SHP77 treated with DMSO at 0.1 percent for 48 hours (cell line): Measurements from ENCODE around the gene TPK1.
A peak's percentile ranks its signal among the peaks of the same experiment; 100 is the strongest.
"Not testable (repeated sequence)": the region's sequence is repeated elsewhere in the genome, so short reads cannot be mapped to it uniquely, and the experiment has no call there.

Experiments
- DNase-seq: peaks from one replicate; lab custom pipeline; 2025; lab: John Stamatoyannopoulos, UW

Gene TPK1

DNA sequence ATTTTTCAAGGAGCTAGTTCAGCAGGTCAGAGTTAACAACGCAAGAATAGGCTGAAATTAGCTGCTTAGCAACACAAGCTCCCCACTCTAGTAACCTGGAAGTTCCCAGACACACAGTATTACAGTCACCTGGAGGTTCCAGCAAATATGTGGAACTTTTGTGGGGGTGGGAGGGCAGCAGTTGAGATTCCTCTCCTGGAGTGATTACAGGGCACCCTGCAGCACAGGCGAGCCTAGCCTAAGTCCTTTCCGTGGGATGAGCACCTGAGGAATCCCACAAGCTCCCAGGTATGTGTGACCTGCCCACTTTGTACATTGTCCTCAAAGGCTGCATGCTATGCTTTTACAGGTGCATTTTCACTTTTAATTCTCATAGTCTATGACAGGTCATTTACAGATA lies 13.6 kb downstream of the TPK1 start:
- DNase-seq = no peak

DNA sequence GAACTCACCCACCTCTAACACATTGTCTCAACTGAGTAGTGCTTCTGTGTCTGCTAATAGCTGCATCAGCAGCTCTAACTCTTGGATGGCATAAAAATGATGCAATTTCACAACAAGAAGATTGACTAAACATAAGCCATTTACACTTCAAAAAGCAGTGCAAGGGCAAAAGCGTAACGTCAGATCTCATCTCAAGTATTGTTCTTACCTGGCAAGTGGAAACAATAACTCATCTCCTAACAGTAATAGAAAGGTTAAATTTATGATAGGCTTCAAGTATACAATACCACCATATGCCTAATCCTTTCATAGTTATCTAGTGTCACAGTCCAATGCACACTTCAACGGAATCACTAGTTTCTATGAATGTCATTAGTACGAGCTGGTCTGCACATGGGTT lies 14.8 kb downstream of the TPK1 start:
- peak; percentile 21 for DNase-seq

- no peak for DNase-seq
These were observed 15.3 kb downstream of the TPK1 start for GRCh38 chr7:144820552-144820951.

DNA sequence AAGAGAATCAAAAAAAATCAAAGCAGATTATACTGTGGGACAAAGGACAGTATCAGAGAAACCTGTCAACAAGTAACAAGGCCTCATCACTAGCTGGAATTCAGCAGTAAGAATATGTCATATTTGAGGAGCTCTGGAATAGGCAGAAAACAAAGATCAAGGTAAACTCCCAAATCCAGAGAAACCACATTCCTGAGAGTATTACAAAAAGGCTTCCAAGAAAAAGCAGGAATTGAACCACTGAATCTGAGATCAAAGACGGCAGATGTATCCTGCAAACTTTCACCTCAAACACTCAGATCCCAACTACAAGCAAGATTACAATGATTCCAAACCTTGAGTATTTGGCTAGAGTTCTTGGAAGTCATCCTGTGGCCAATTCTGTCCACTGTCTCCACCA lies 16.3 kb downstream of the TPK1 start:
- no peak for DNase-seq

DNA sequence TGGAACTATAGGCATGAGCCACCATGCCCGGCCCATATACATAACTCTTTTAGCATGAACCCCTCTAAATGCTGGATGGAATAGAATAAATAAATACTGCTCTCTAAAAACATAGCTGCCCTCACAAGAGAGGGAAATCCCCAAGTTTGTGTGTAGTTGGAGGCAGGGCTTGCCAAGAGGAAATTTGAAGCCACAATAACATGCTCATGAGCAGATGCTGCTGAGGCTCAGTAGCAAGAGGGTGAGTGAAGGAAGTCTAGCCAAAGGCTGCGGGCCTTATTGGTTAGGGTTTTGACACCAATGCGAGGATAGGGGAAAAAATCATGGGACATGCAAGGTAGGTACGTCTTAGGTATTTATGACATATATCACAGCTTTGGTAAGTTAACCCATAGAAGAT lies 17.3 kb downstream of the TPK1 start:
- DNase-seq = no peak

- no peak for DNase-seq
These were observed 18.9 kb downstream of the TPK1 start for GRCh38 chr7:144817001-144817400.

- no peak for DNase-seq
These were observed 21.6 kb downstream of the TPK1 start for GRCh38 chr7:144814299-144814698.

- no peak for DNase-seq
These were observed 23.2 kb downstream of the TPK1 start for GRCh38 chr7:144812379-144813283.

DNA sequence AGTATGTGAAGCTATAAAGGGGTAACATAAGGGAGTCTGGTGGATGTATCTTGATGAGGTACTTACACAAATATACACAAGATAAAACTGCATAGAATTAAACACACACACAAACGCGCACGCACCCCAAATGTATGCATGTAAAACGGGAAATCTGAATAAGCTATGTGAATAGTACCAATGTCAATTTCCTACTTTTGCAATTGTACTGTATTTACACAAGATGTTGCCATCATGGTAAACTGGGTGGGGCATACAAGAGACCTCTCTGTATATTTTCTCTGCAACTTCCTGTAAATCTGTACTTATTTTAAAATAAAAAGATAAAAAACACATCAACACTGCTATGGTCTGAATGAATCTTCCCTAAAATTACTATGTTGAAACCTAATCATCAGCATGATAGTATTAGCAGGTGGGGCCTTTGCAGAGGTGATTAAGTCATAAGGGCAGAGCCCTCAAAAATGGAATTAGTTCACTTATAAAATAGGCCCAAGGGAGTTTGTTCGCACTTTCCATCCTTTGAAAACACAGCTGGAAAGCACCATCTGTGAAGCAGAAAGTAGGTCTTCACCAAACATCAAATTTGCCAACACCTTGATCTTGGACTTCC lies 30.1 kb downstream of the TPK1 start:
- DNase-seq = no peak

GRCh38 chr7:144800678-144801436 lies 35.0 kb downstream of the TPK1 start:
- not testable (repeated sequence) for DNase-seq

DNA sequence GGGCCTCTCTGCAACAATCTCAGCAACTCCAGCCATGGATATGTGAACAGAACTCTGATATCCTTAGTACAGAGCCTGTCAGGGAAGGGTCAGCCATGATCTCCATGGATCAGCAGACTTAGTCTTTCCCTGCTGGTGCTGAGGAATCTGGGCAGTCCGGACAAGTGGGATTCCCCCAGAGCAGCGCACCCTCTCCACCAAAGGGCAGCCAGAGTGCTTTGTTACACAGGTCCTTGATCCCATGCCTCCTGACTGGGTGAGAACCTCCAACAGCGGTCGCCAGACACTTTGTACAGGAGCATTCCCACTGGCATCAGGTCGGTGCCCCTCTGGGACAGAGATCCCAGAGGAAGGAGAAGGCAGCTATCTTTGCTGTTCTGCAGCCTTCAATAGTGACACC lies 38.9 kb downstream of the TPK1 start:
- DNase-seq = no peak

GRCh38 chr7:144792050-144792449 lies 43.8 kb downstream of the TPK1 start:
- DNase-seq = no peak

GRCh38 chr7:144791488-144791887 lies 44.4 kb downstream of the TPK1 start:
- DNase-seq = no peak

- DNase-seq = no peak
These were observed 48.7 kb downstream of the TPK1 start for GRCh38 chr7:144787127-144787526.

DNA sequence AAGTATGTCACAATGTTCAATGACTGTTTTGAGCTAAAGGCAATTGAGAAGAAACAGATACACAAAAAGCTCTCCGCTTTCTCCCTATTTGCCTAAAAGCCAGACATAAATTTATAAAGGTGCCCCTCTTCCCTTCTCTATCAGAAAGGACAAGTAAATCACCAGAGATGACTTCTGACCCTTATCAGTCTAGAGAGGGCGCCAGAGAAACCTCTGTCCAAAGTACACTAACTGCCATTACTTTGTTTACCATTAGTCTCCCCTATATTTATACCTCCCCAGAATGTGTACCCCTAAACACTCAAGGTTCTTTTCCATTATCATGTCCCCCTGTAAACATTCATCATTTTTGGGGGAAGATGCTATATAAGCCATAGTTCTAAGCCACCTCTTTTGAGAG lies 49.3 kb downstream of the TPK1 start:
- DNase-seq = no peak

- no peak for DNase-seq
These were observed 49.8 kb downstream of the TPK1 start for GRCh38 chr7:144786079-144786478.

- DNase-seq = no peak
These were observed 50.3 kb downstream of the TPK1 start for GRCh38 chr7:144785521-144785920.

DNA sequence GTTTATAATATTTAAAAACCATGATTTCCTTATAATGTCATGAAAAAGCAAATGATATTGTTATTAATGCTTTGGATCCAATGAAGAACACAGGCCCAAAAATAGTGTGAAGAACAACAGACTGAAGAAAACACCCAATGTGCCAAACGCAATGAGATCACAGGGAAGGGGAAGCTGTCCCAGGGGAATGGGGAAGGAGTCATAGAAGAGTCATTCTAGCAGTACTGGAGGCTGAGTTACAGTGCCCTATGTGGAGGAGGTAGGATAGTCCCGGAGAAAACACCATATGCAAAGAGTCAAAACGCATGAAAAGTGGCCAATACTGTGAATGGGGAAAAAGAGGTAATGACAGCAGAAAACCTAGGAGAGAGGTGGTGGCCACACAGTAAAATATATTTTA lies 50.9 kb downstream of the TPK1 start:
- DNase-seq = no peak

DNA sequence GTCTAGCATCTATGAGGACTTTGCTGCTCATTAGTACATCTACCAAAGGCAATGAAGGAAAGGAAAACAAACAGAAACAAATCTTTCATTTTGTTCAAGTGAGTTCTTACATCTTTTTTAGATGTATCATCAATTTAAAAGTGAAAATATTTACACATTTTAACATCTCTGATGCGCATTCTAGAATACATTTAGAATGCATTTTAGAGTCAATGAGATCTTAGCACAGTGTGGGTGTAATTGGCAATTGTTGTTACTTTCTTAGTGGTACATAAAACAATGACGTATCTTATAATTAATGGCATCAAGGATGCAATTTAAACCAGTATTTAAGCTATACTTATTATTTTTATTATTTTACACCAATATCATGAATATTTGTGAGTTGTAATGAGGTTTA lies 51.4 kb downstream of the TPK1 start:
- no peak for DNase-seq

- DNase-seq = no peak
These were observed 53.0 kb downstream of the TPK1 start for GRCh38 chr7:144782883-144783282.

DNA sequence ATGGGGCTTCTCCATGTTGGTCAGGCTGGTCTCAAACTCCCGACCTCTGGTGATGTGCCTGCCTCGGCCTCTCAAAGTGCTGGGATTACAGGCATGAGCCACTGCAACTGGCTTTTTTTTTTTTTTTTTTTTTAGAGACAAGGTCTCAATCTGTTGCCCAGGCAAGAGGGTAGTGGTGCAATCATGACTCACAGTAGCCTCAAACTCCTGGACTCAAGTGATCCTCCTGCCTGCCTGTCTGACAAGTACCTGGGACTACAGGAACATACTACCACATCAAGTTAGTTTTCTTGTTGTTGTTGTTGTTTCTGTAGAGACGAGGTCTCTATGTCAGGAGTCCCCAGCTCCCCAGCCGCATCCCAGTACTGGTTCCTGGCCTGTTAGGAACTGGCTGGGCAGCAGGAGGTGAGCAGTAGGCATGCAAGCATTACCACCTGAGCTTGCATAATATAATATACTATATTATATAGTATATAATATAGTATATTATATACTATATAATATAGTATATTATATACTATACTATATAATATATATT lies 55.7 kb downstream of the TPK1 start:
- no peak for DNase-seq

GRCh38 chr7:144777889-144778288 lies 58.0 kb downstream of the TPK1 start:
- DNase-seq = not testable (repeated sequence)
